HG03558 (cell line): ENCODE results near the gene NT5E.
"Not testable (repeated sequence)": the region's sequence is repeated elsewhere in the genome, so short reads cannot be mapped to it uniquely, and the experiment has no call there.

ENCODE experiments used
- ATAC-seq: cut with Tn5 transposase; IDR thresholded peaks from one replicate; pipeline ENCODE4 v1.9.1; 2021; ENCODE audit warnings: moderate number of reproducible peaks; ENCODE audit not compliant: unreplicated experiment; ENCODE audit errors: extremely low read depth

NT5E gene

GRCh38 chr6:85449818-85450759, at the start of gene NT5E:
Gene NT5E, plus strand, starts transcription at chr6:85450083. Its CDS starts 57 bp downstream, at chr6:85450140.
- ATAC-seq, result peak; percentile 53

GRCh38 chr6:85400331-85400730, 49.6 kb upstream of the NT5E start:
- no peak for ATAC-seq

GRCh38 chr6:85401186-85402021, 48.5 kb upstream of the NT5E start:
- no peak for ATAC-seq

- no peak for ATAC-seq
Measured at GRCh38 chr6:85402071-85402470, 47.8 kb upstream of the NT5E start.

GRCh38 chr6:85402922-85403321, 47.0 kb upstream of the NT5E start:
- ATAC-seq, result no peak

- ATAC-seq, result no peak
Measured at GRCh38 chr6:85403331-85404015, 46.4 kb upstream of the NT5E start.

- ATAC-seq, result not testable (repeated sequence)
Measured at GRCh38 chr6:85404016-85404563, 45.8 kb upstream of the NT5E start.

- ATAC-seq, result no peak
Measured at GRCh38 chr6:85404564-85405174, 45.2 kb upstream of the NT5E start.

GRCh38 chr6:85405175-85405852, 44.6 kb upstream of the NT5E start:
- peak; percentile 41 for ATAC-seq

- no peak for ATAC-seq
Measured at GRCh38 chr6:85405853-85406198, 44.1 kb upstream of the NT5E start.

GRCh38 chr6:85406641-85407075, 43.2 kb upstream of the NT5E start:
- ATAC-seq, result no peak

- ATAC-seq, result no peak
Measured at GRCh38 chr6:85408039-85408438, 41.8 kb upstream of the NT5E start.

- no peak for ATAC-seq
Measured at GRCh38 chr6:85412911-85413430, 36.9 kb upstream of the NT5E start.

- ATAC-seq, result no peak
Measured at GRCh38 chr6:85416049-85416448, 33.8 kb upstream of the NT5E start.

- ATAC-seq, result no peak
Measured at GRCh38 chr6:85416766-85417165, 33.1 kb upstream of the NT5E start.

- ATAC-seq, result no peak
Measured at GRCh38 chr6:85417336-85417735, 32.5 kb upstream of the NT5E start.

GRCh38 chr6:85418059-85418458, 31.8 kb upstream of the NT5E start:
- ATAC-seq, result no peak

- no peak for ATAC-seq
Measured at GRCh38 chr6:85419046-85419759, 30.7 kb upstream of the NT5E start.
